ENCODE data around the gene FUCA1.
"Not testable (repeated sequence)": the region's sequence is repeated elsewhere in the genome, so short reads cannot be mapped to it uniquely, and the experiment has no call there.

The FUCA1 gene

DNA sequence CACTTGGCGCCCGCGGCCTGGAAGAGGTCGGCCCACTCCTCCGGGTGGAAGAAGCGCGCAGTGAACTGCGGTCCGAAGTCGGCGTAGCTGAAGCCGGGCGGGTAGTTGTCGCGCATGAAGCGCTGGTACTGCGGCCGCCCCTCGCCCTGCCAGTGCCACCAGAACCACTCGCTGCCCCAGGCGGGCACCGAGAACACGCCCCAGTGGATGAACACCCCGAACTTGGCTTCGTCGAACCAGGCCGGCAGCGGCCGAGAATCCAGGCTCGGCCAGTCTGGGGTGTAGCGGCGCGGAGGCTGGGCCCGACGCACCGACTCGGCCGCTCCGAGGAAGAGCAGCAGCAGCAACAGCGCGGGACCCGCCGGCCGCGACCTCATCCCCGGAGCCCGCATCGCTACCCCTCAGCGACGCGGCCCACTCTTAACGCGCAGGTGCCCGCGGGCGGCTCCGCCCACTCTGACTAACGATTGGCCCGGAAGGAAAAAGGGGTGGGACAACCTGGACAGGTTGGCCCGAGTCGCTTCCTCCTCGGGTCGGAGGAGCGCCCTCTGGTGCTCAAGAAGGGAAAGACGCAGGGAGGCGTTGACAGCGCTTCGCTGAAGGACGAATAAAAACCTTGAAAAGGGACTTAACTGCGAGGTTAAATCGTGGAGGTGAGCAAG, at the start of gene FUCA1:
Gene FUCA1, minus strand, starts transcription at position 396 of the 662 bp plus-strand sequence. Its CDS starts 4 bp downstream, at position 392.
- DNase-seq (ENCODE audit: low read depth), result peak; percentile 90

GRCh38 chr1:23916209-23917131, 48.4 kb upstream of the FUCA1 start:
- peak; percentile 25 for DNase-seq (ENCODE audit: low read depth)

DNA sequence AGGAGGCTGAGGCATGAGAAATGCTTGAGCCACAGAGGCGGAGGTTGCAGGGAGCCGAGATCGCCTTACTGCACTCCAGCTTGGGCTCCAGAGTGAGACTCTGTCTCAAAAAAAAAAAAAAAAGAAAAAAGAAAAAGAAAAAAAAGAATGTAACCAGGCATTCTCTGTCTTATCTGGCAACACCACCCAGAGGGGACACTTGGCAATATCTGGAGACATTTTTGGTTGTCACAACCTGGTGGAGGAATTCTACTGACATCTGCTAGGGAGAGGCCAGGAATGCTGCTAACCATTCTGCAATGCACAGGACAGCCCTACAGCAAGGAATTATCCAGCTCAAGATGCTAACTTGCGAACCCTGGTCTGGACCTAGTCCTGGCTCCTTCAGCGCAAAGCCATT, 47.4 kb upstream of the FUCA1 start:
- no peak for DNase-seq (ENCODE audit: low read depth)

- no peak for DNase-seq (ENCODE audit: low read depth)
These were observed 46.8 kb upstream of the FUCA1 start for GRCh38 chr1:23914921-23915320.

DNA sequence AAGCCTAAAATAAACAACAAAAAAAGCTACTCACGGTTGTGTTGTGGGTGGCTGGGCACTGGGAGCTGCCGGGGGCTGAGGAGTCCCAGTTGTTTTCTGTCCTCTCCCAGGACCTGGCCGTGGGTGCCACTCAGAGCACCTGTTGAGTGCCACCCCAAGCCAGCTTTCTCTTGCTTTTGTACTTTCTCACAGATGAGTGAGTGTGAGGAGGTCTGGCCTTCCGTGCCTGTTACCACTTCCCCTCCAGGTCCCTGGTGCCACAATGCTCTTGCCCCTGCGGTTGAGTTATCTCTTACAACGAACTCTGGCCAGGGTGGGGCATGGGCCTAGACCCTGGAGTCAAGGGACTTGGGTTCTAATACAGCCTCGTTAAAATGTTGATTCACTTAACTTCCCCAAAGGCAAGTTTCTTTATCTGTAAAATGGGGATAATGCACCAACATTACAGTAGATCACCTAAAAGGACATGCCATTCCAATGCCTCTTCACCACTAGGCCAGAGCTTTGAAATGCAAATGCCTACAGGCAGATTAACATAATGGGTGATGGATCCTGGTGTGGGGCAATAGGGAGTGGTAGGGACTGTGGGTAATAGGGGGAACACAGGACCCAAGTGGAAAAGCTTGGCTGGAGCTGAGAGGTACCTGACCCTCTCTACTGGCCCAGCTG, 45.3 kb upstream of the FUCA1 start, which contains the start of gene CNR2:
Gene CNR2, minus strand, starts transcription at position 151 of the 669 bp plus-strand sequence. CDS start 37,745 bp downstream, outside the sequence.
- DNase-seq (ENCODE audit: low read depth), result no peak

DNA sequence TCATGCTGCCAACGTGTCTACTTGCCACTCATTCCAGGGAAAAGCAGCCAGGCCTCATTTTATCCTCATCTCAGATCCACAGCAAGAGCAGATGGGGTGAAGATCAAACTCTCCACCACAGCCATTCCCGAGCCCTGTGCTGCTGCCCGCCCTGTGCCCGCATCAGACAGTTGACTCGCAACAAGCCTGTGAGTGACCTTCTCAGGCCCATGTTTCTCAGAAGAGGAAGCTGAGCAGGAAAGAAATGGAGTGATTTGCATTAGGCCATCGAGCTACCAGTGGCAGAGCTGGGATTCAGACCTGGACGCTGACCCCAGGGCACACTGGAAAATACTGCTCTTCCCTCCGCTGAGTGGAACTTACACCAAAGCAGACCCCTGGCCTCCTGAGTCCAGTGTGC, 43.8 kb upstream of the FUCA1 start:
- no peak for DNase-seq (ENCODE audit: low read depth)

GRCh38 chr1:23910553-23911246, 42.6 kb upstream of the FUCA1 start:
- no peak for DNase-seq (ENCODE audit: low read depth)

GRCh38 chr1:23910144-23910543, 42.1 kb upstream of the FUCA1 start:
- no peak for DNase-seq (ENCODE audit: low read depth)

GRCh38 chr1:23909412-23909811, 41.3 kb upstream of the FUCA1 start:
- no peak for DNase-seq (ENCODE audit: low read depth)

DNA sequence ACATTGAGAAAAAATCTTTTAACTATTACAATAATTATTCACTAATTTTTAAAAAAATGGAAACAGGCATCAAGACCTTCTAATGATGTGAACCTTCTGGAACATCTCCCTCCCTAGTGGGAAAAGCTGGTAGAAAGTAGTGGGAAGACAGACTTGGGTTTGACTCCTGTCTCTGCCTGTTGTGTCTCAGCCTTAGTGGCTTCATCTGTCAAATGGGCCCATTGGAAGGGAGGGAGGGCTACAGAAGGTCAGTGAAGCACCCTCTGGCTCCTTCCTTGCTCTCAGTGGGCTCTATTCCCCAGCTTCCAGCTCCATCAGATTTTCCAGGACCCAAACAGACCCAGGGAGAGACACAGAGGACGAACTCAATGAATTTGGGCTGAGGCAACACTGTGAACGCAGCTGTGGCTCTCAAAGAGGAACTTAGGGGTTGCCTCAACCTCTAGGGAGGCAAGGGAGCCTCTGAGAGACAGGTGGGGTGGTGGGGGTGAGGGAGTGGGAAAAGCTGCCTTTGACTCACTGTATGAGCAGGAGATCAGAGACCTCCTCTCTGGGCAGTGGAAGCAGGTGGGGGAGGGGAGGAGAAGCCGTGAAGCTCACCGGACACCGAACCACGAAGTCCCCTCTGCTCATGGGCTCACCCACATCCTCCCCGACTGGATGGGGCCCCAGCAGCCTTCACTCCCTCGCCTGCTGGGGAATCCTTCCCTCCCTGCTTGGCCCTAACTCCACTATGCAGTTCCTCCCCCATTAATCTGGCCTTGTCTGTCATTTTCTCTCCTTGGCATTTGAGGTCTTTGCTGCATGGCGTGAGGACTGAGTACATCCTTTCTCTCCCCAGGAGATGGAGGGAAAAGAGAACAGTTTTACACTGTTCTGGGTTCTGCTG, 40.6 kb upstream of the FUCA1 start:
- DNase-seq (ENCODE audit: low read depth), result no peak

DNA sequence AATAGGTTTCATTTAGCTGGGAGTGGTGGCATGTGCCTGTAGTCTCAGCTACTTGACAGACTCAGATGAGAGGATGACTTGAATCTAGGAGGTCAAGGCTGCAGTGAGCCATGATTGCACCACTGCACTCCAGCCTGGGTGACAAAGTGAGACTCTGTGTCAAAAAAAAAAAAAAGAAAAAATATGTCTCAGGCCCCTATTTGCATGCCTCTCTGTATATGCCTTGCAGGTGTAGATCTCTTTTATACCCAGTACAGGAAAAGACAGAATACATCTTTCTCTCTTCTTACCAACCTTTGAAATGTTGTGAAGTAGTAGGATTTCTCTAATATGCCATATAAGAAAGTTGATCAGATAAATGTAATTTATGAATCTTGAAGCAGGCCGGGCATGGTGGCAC, 38.6 kb upstream of the FUCA1 start:
- DNase-seq (ENCODE audit: low read depth), result no peak

GRCh38 chr1:23905461-23906025, 37.5 kb upstream of the FUCA1 start:
- DNase-seq (ENCODE audit: low read depth), result no peak

DNA sequence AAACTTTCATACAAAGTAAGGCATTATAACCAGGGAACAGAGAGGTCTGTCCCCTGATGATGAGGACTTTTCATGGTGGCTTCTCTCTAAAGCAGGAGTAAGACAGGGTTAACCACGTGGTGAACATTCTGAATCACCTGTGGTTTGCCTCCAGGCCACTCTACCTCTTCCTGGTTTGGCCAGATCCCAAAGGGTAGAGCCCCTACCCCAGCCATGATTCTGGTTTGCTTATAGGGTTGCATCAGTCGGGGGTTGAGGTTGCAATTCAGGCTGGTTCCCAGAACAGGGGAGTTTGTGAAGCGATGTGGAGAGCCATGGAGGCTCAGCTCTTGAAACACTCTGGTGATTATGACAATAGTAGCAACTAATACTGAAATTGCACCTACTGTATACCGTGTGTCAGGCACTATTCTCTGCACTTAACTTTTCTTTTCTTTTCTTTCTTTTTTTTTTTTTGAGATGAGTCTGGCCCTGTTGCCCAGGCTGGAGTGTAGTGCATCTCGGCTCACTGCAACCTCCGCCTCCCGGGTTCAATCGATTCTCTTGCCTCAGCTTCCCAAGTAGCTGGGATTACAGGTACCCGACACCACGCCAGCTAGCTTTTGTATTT, 36.8 kb upstream of the FUCA1 start:
- DNase-seq (ENCODE audit: low read depth), result no peak

DNA sequence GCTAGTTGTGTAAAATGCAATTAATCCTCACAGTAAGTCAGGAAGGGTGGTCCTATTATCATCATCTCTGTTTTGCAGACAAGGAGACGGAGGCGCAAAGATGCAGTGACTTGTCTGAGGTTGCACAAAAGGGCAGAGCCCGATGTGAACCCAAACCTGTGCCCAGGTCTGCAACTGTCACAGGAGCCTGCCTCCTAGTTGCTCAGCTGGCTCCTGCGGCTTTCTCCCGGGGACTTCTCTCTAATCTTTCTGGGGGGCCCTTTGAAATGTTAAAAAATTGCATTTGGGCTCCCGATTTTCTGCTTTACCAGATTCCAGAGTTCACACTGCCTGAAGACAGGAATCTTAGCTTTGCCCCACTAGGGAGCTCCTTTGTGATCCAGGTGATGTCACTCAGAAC, 35.7 kb upstream of the FUCA1 start:
- no peak for DNase-seq (ENCODE audit: low read depth)

DNA sequence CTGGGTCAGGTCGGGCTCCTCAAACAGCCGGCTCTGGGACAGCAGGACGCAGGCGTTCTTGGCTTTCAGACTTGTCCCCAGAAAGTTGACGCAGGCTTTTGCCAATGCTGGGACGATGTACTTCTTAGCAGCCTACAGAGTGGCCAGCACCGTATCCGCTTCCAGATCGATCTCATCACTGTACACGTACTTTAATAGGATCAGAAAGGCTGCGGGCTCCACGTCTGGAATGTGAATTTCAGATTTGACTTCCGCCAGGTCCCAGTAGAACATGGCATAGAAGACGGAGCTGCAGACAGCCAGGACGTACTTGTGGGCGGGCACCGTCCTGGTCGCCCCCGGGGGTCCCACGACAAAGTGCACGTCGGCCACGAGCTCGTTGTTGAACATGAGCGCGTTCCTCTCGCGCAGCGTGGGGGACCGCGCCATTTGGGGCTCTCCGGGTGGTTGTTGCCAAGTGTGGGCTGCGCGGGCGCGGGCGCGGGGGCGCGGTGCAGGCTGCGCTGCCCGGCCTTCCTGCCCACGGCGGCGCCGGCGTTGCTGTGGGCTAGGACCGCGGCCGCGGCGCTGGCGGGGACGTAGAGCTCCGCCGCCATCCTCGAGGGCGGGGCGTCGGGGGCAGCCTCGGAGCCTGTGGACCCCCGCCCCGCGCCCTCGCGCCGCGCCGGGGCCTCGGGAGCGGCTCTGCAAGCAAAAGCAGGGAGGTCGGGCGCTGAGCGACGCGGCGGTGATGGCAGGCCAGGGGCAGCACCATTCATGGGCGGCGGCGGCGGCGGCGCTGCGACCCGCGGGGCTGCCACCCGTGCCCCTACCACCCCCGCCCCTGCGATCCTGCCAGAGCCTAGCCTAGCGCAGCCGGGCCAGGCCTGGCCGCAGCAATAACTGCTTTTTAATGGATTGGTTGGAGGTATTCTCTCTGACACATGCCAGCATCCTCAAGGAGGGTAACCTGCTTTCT, 34.5 kb upstream of the FUCA1 start:
- no peak for DNase-seq (ENCODE audit: low read depth)

DNA sequence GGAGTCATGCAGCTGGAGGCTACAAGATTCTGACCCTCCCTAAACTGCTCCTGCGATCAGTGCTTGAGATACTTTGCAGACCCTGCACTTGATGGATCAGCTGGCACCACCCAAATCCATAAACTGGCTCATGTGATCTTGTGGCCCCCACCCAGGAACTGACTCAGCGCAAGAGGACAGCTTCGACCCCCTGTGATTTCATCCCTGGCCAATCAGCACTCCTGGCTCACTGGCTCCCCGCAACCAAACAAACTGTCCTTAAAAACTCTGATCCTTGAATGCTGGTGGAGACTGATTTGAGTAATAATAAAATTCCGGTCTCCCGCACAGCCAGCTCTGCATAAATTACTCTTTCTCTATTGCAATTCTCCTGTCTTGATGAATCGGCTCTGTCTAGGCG, 31.9 kb upstream of the FUCA1 start:
- not testable (repeated sequence) for DNase-seq (ENCODE audit: low read depth)

GRCh38 chr1:23899070-23899469, 31.0 kb upstream of the FUCA1 start:
- no peak for DNase-seq (ENCODE audit: low read depth)

- DNase-seq (ENCODE audit: low read depth), result no peak
These were observed 29.0 kb upstream of the FUCA1 start for GRCh38 chr1:23897083-23897482.

- DNase-seq (ENCODE audit: low read depth), result no peak
These were observed 28.4 kb upstream of the FUCA1 start for GRCh38 chr1:23896491-23896890.
